ENCODE results near the gene NOTCH4.

The NOTCH4 gene

GRCh38 chr6:32166411-32167061, 57.3 kb downstream of the NOTCH4 start:
- DNase-seq (ENCODE audit: low read depth, low spot score): no peak

- no peak for DNase-seq (ENCODE audit: low read depth, low spot score)
Measured at GRCh38 chr6:32164295-32164694, 59.6 kb downstream of the NOTCH4 start, which contains the start of gene EGFL8. Gene EGFL8, plus strand, starts transcription at chr6:32164595. Its CDS starts 1,571 bp downstream, at chr6:32166166.

- no peak for DNase-seq (ENCODE audit: low read depth, low spot score)
Measured at GRCh38 chr6:32163559-32164258, 60.2 kb downstream of the NOTCH4 start.

GRCh38 chr6:32158052-32158451, 65.8 kb downstream of the NOTCH4 start:
- no peak for DNase-seq (ENCODE audit: low read depth, low spot score)

- DNase-seq (ENCODE audit: low read depth, low spot score): no peak
Measured at GRCh38 chr6:32156891-32157290, 67.0 kb downstream of the NOTCH4 start.

- DNase-seq (ENCODE audit: low read depth, low spot score): no peak
Measured at GRCh38 chr6:32154514-32155161, 69.2 kb downstream of the NOTCH4 start.

GRCh38 chr6:32153564-32154513, 70.0 kb downstream of the NOTCH4 start, which contains the start of gene PPT2:
Gene PPT2, plus strand, starts transcription at chr6:32154141. Its CDS starts 454 bp downstream, at chr6:32154595.
- peak; percentile 78 for DNase-seq (ENCODE audit: low read depth, low spot score)

- no peak for DNase-seq (ENCODE audit: low read depth, low spot score)
Measured at GRCh38 chr6:32152769-32153563, 70.9 kb downstream of the NOTCH4 start.

- no peak for DNase-seq (ENCODE audit: low read depth, low spot score)
Measured at GRCh38 chr6:32151863-32152768, 71.8 kb downstream of the NOTCH4 start, which contains the start of gene PRRT1. Gene PRRT1, minus strand, starts transcription at chr6:32151939. Its CDS starts 112 bp downstream, at chr6:32151827.

GRCh38 chr6:32151181-32151862, 72.5 kb downstream of the NOTCH4 start:
- no peak for DNase-seq (ENCODE audit: low read depth, low spot score)

- no peak for DNase-seq (ENCODE audit: low read depth, low spot score)
Measured at GRCh38 chr6:32149932-32150870, 73.7 kb downstream of the NOTCH4 start.

- DNase-seq (ENCODE audit: low read depth, low spot score): no peak
Measured at GRCh38 chr6:32149092-32149755, 74.6 kb downstream of the NOTCH4 start.

- peak; percentile 43 for DNase-seq (ENCODE audit: low read depth, low spot score)
Measured at GRCh38 chr6:32148289-32149091, 75.4 kb downstream of the NOTCH4 start.

- DNase-seq (ENCODE audit: low read depth, low spot score): no peak
Measured at GRCh38 chr6:32147401-32148132, 76.3 kb downstream of the NOTCH4 start.

- no peak for DNase-seq (ENCODE audit: low read depth, low spot score)
Measured at GRCh38 chr6:32146687-32147086, 77.2 kb downstream of the NOTCH4 start.

GRCh38 chr6:32146287-32146686, 77.6 kb downstream of the NOTCH4 start:
- DNase-seq (ENCODE audit: low read depth, low spot score): no peak

Data from activated naive CD8-positive, alpha-beta T cell treated with anti-CD3 and anti-CD28 coated beads, Interleukin-2, amount 50 U/mL, for 16 hours (primary cell).